ENCODE results near the gene OR10G8. TPM values are rescaled to one million over a fixed set of nuclear protein-coding genes. Genes with fewer than 3 reads are reported as not detected.
"Not testable (repeated sequence)": the region's sequence is repeated elsewhere in the genome, so short reads cannot be mapped to it uniquely, and the experiment has no call there.

OR10G8 gene, protein sequence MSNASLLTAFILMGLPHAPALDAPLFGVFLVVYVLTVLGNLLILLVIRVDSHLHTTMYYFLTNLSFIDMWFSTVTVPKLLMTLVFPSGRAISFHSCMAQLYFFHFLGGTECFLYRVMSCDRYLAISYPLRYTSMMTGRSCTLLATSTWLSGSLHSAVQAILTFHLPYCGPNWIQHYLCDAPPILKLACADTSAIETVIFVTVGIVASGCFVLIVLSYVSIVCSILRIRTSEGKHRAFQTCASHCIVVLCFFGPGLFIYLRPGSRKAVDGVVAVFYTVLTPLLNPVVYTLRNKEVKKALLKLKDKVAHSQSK
- not detected for total RNA-seq

DNA sequence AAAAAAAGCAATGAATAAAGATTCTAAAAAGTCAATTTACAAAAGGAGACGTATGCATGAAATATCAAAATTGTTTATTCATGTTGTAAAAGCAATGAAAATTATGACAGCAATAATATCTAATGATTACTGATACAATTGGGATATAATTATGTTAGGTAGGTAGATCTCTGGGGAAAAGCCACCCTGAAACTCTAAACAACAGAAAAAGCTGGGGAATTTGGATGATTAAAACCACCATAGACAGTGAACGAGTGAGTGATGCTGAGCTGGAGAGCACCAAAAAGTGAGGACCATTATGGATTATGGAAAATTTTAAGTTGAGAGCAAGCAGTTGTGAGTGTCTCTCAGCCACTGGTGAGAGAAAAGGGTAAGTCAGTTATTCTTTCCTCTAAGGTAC lies at the start of gene OR10G8:
Gene OR10G8 (plus strand): TSS at position 301 of the 400 bp plus-strand sequence. CDS start 2,825 bp downstream, outside the sequence.
- H3K4me3 ChIP-seq (ENCODE audit: low read depth, poor library complexity, severe bottlenecking) = no peak within 1 kb of the TSS
- DNase-seq (ENCODE audit: low spot score in 2 of 2) = no peak
- 71 to 76% methylated on average over 2 of the region's 2 CpGs for WGBS, 2 donors
- intact Hi-C loops (cut with DNase I; ENCODE audit: low total_unique reads) = no loop called here
- TF ChIP-seq POLR2A (IDR thresholded peaks at IDR 0.05) = no peak
- no peak for TF ChIP-seq CTCF (IDR thresholded peaks at IDR 0.05)

DNA sequence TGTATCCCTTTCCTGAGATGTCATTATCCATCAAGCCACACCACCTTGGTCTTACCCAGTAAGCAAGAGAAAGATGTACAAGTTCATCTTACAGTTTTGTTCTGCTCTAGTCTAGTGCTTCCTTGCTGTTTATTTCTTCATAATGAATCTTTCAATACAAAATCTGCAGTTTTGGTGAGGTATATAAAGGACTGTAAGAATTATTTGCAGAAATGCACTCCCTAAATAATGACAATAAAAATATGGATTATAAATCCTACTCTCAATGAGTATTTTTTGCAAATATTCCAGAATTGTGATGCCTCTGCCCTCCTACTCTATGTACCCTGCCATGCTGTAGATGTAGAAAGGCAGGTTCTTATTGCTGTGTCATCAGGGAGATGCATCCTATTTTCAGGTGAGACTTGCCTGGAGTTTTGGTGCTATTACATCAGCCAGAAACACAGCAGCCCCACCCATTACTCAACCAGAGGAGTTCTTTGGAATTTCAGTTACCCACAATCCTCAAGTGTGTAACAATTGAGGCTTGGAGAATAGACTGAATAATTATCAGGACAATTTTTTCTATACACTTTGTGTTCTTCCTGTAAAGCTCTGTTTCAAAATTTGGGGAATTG lies 48.8 kb upstream of the OR10G8 start, which contains the start of gene OR10S1:
Gene OR10S1 (minus strand): TSS at position 51 of the 617 bp plus-strand sequence. CDS start 117 bp downstream, outside the sequence.
- H3K4me3 ChIP-seq (ENCODE audit: low read depth, poor library complexity, severe bottlenecking) = no peak within 1 kb of the TSS
- TF ChIP-seq CTCF (IDR thresholded peaks at IDR 0.05) (no peak), POLR2A (IDR thresholded peaks at IDR 0.05) (no peak)
- no peak for DNase-seq (ENCODE audit: low spot score in 2 of 2)
- intact Hi-C loops (cut with DNase I; ENCODE audit: low total_unique reads) = no loop called here

DNA sequence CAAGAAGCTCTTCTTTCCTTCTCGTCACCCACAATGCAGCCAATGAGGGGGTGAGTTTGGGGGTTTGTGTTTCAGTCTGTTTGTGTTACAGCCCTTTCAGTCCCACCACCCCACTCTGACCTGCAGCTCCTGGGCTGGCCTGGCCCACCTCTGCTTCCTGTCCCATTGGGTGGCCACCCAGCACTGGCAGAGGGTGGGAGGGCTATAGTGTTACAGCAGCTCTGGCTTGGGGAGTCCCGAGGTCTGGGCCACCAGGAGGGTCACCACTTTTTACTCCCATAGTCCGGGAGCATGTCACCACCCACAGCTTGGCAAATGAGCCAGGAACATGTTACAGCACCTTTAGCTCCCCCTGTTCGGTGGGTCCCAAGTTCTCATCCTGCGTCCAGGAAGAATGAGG lies 47.3 kb upstream of the OR10G8 start:
- WGBS, 2 donors = 80 to 88% methylated on average over 5 of the region's 5 CpGs
- intact Hi-C loops (cut with DNase I; ENCODE audit: low total_unique reads) = no loop called here

GRCh38 chr11:123995119-123995518 lies 31.5 kb upstream of the OR10G8 start, which contains the start of gene OR10G6:
Gene OR10G6 (minus strand): TSS chr11:123995161. CDS start chr11:123995161, 0 bp downstream.
- intact Hi-C loops (cut with DNase I; ENCODE audit: low total_unique reads) = no loop called here
- TF ChIP-seq POLR2A (IDR thresholded peaks at IDR 0.05) (no peak), CTCF (IDR thresholded peaks at IDR 0.05) (no peak)
- DNase-seq (ENCODE audit: low spot score in 2 of 2) = no peak
- 67 to 84% methylated on average over 1 of the region's 1 CpG for WGBS, 2 donors
- H3K4me3 ChIP-seq (ENCODE audit: low read depth, poor library complexity, severe bottlenecking) = no peak within 1 kb of the TSS

More for the DNA sequence above, 47.3 kb upstream of the OR10G8 start:
- DNase-seq (ENCODE audit: low spot score in 2 of 2) = no peak
- no peak overlapping the region for H3K4me3 ChIP-seq (ENCODE audit: low read depth, poor library complexity, severe bottlenecking)
- TF ChIP-seq CTCF (IDR thresholded peaks at IDR 0.05) = no peak
- TF ChIP-seq POLR2A (IDR thresholded peaks at IDR 0.05) = no peak

DNA sequence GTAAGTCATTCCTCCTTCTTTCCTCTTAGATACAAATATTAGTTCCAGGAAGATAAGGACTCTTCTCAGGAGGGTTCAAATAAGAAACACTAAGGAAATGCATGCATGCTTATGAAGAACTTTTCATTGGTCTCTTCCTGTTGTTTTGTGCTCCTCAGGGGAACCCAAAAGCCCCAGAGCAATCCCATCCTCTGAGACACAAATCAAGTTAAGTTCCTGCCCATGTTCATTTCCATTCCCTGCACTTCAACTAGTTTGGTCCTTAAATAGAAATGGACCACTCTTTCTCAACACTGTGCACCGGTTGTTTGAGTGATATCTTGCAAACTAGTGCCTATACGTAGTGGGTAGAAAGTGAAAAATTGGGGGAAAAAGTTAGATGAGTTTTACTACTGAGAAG lies 13.9 kb upstream of the OR10G8 start, which contains the start of gene OR10G4:
Gene OR10G4 (plus strand): TSS at position 301 of the 400 bp plus-strand sequence. CDS start 2,578 bp downstream, outside the sequence.
- no peak for DNase-seq (ENCODE audit: low spot score in 2 of 2)
- TF ChIP-seq CTCF (IDR thresholded peaks at IDR 0.05) = no peak
- WGBS, 2 donors = 84 to 92% methylated on average over 2 of the region's 2 CpGs
- intact Hi-C loops (cut with DNase I; ENCODE audit: low total_unique reads) = no loop called here
- H3K4me3 ChIP-seq (ENCODE audit: low read depth, poor library complexity, severe bottlenecking) = no peak within 1 kb of the TSS

DNA sequence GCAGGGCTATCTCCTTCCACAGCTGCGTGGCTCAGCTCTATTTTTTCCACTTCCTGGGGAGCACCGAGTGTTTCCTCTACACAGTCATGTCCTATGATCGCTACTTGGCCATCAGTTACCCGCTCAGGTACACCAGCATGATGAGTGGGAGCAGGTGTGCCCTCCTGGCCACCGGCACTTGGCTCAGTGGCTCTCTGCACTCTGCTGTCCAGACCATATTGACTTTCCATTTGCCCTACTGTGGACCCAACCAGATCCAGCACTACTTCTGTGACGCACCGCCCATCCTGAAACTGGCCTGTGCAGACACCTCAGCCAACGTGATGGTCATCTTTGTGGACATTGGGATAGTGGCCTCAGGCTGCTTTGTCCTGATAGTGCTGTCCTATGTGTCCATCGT lies 10.8 kb upstream of the OR10G8 start:
- DNase-seq (ENCODE audit: low spot score in 2 of 2); H3K4me3 ChIP-seq (ENCODE audit: low read depth, poor library complexity, severe bottlenecking); intact Hi-C loops (cut with DNase I; ENCODE audit: low total_unique reads): not testable (repeated sequence)
- 85 to 89% methylated on average over 4 to 5 of the region's 9 CpGs for WGBS, 2 donors

All from lower leg skin (tissue), 4 donors.